HG03175 (cell line): Measurements from ENCODE around the gene DCAKD.

ENCODE experiments used
- ATAC-seq: cut with Tn5 transposase; IDR thresholded peaks from one replicate; pipeline ENCODE4 v1.9.1; 2021; ENCODE audit warnings: mild to moderate bottlenecking, moderate library complexity; ENCODE audit not compliant: unreplicated experiment

The DCAKD gene

DNA sequence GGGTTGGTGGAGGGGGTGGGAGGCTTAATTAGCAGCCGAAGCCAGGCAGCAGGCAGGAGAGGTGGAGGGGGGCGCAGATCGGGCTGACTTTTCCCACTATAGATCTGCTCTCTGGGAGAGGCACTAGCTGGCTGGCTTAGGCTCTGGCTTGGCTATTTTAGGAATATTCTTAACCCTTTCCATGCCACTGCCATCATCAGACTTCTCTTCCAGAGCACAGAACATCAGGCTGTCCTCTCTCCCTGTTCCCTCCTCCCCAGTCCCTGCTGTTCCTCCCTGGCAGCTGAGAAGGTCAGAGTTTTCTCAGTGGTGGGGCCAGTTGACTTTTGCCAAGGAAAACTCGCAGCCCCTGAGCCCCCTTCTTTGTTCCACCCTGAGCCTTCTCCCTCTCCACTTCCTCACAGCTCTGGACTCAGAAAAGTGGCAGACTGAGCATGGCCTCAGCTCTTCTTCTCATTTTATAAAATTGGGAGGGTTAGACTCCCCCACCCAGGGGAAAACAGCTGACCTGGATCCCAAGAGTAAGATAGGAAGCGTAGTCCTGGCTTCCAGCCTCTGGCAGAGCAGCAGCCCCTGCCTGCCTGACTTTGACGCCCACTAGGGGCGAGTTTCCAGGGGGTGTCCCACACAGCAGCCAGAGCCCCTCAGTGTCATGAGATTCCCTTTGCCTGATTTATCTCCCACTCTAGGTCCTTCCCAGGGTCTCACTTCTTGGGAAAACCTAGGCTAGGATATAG, 73.5 kb downstream of the DCAKD start:
- ATAC-seq, result no peak

DNA sequence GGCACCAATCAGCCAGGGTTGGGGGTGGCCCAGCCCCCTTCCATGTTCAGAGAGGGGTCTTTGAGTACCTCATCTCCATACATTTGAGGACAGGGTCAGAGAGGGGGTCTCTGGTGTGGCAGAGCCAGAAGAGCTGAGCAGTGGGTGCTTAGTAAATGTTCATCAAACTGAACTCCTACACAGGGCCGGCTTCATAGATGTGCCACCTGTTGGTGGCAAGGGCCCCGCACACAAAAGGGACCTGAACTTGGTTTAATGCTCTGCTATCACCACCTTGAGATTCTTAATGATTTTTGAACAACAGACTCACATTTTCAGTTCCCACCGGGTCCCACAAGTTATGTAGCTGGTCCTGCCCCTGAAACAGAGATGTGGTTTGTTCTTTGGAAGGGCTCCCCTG, 74.4 kb downstream of the DCAKD start:
- no peak for ATAC-seq

DNA sequence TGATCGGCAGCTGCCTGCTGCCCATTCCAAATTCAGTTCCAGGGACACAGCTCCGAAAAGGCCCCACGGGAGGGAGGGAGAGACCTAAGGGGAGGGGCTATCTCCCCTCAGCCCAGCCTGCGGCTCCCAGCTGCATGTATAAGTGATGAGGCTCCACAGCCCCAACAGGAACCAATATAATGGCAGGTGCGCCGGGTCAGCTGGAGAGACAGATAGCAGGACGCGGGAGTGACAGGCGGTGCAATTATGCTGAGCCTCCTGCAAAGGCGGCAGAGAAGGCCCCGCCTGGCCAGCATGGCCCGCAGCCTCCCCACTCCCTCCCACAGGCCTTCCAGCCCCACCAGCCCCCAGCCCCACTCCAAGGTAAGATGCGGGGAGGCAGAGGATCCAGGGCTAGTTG, 75.2 kb downstream of the DCAKD start:
- ATAC-seq, result no peak
